Neural crest cell (in vitro differentiated cells): Measurements from ENCODE around the gene RNU4-1. TPM values are rescaled to one million over a fixed set of nuclear protein-coding genes. Genes with fewer than 3 reads are reported as not detected.
"Not testable (repeated sequence)": the region's sequence is repeated elsewhere in the genome, so short reads cannot be mapped to it uniquely, and the experiment has no call there.

Experiments used
- DNase-seq: peaks from one replicate; pipeline ENCODE4 v3.0.0; 2021; ENCODE audit warnings: low read depth, mixed read lengths, low spot score
- H3K27ac Mint-ChIP-seq: one replicate; pipeline ENCODE4 v1.8.0; 2021; ENCODE audit warnings: mild to moderate bottlenecking, mixed read lengths; ENCODE audit not compliant: unreplicated experiment
- H3K27me3 Mint-ChIP-seq: 2 replicates; pipeline ENCODE4 v1.8.0; 2021; ENCODE audit warnings: low read depth, mild to moderate bottlenecking, mixed read lengths
- H3K36me3 Mint-ChIP-seq: 2 replicates; pipeline ENCODE4 v1.8.0; 2021; ENCODE audit warnings: low read depth, mild to moderate bottlenecking, mixed read lengths
- H3K4me1 Mint-ChIP-seq: 2 replicates; pipeline ENCODE4 v1.8.0; 2021; ENCODE audit warnings: mixed read lengths
- H3K4me3 Mint-ChIP-seq: one replicate; pipeline ENCODE4 v1.8.0; 2021; ENCODE audit warnings: mild to moderate bottlenecking, mixed read lengths
- H3K9me3 Mint-ChIP-seq: 2 replicates; pipeline ENCODE4 v1.8.0; 2021; ENCODE audit warnings: mixed read lengths
- total RNA-seq: library from RNA; stranded (reverse); gene quantifications from 2 replicates; pipeline ENCODE4 v1.2.1, GENCODE V29; 2021
- TF ChIP-seq, protein P1 (sequence below): fragments of 200-600 bp; sonication (generic); conservative IDR thresholded peaks from 2 replicates; pipeline ENCODE4 v1.5.0; 2021; ENCODE audit warnings: antibody characterized with exemption, mild to moderate bottlenecking

RNU4-1 gene
- total RNA-seq, 1 donor from 2014 or later: 4,941 TPM

DNA sequence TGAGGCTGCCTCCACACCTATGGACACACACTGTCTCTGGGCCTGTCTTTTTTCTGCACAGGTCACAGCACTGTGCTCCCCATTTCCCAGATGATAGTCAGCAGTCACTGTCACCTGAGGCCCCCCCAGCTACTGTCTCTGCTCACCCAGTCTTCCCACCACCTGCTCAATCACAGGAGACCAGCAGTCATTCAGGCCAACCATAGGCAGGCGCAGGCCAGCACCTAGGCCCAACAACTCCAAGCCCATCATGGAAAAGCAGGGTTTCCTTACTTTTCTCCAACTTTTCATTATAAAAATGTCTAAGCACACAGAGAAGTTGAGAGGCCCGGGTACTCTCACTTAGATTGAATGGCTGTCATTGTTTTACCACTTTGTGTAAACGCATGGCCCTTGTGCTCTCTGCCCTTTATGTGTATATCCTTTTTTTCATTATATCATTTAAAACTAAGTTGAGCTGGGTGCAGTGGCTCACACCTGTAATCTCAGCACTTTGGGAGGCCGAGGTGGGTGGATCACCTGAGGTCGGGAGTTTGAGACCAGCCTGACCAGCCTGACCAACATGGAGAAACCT is 34.6 kb downstream of the RNU4-1 start:
- H3K9me3 Mint-ChIP-seq: no peaks in the 10 kb centered on the region
- no peaks in the 10 kb centered on the region for H3K27me3 Mint-ChIP-seq
- H3K27ac Mint-ChIP-seq: peak overlapping the region; percentile 95
- TF ChIP-seq, protein P1, sequence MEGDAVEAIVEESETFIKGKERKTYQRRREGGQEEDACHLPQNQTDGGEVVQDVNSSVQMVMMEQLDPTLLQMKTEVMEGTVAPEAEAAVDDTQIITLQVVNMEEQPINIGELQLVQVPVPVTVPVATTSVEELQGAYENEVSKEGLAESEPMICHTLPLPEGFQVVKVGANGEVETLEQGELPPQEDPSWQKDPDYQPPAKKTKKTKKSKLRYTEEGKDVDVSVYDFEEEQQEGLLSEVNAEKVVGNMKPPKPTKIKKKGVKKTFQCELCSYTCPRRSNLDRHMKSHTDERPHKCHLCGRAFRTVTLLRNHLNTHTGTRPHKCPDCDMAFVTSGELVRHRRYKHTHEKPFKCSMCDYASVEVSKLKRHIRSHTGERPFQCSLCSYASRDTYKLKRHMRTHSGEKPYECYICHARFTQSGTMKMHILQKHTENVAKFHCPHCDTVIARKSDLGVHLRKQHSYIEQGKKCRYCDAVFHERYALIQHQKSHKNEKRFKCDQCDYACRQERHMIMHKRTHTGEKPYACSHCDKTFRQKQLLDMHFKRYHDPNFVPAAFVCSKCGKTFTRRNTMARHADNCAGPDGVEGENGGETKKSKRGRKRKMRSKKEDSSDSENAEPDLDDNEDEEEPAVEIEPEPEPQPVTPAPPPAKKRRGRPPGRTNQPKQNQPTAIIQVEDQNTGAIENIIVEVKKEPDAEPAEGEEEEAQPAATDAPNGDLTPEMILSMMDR: no peak
- no peak for DNase-seq
- peaks cover 53% of the 10 kb centered on the region for H3K4me1 Mint-ChIP-seq
- no peak overlapping the region for H3K4me3 Mint-ChIP-seq
- H3K36me3 Mint-ChIP-seq: peaks cover 2% of the 10 kb centered on the region

DNA sequence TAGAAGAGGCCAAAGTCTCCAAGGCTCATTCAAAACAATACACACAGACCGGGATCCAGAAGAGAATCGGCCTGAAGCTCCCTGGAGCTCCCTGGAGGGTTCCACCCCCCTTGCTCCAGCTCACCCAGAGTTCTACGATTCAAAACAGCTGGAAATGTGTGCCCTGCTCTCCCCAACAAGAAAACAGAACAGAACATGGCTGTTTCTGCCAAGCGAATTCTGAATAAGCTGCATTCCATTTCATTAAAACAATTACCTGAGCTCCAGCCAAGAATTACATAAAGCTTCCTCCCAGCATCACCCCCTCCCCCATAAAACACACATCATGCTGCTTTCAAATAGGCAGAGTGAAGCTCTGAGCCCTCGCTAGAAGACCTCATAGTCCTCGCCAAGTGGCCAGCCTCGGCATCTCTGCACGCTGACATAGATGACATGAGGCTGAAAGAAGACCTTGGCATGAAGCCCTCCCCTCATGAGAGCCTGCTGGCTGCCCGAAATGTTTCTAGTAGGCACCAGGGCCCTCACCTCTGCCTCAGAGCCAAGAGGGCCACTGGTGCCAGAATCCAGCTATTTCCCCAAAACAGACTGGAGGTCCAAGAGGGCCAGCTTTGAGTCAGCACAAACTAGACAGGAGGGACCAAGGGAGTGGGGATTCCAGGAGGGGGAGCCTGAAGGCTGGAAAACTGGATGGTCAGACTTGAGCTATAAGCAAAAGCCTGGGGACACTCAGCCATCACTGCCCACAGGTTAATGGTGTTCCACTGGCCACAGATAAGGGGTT is 35.8 kb downstream of the RNU4-1 start:
- TF ChIP-seq, protein P1: no peak
- Mint-ChIP-seq H3K27me3 (no peaks in the 10 kb centered on the region), H3K36me3 (peaks cover 2% of the 10 kb centered on the region), H3K27ac (peak overlapping the region; percentile 9), H3K4me1 (peaks cover 42% of the 10 kb centered on the region), H3K9me3 (no peaks in the 10 kb centered on the region), H3K4me3 (no peak overlapping the region)
- no peak for DNase-seq

DNA sequence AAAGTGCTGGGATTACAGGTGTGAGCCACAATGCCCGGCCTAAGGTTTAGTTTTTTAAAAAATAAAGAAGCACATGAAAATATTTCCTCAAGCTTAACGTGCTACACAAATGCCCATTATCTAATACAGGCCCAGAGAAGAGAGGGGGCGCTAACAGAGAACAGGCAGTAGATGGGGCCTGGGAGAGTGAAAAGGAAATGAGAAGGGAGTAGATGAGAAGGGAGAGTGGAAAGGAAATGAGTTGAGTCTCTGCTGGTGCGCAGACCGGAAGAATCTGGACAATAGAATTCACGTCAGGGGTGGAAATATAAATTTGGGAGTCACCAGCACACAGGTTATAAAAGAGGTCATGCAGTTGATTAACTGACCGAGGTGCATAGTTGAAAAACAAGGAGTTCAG is 38.2 kb downstream of the RNU4-1 start:
- Mint-ChIP-seq H3K36me3 (peaks cover 2% of the 10 kb centered on the region), H3K4me1 (peaks cover 26% of the 10 kb centered on the region), H3K9me3 (no peaks in the 10 kb centered on the region), H3K27me3 (no peaks in the 10 kb centered on the region), H3K4me3 (no peak overlapping the region), H3K27ac (no peak overlapping the region)
- DNase-seq: no peak
- TF ChIP-seq, protein P1: no peak

DNA sequence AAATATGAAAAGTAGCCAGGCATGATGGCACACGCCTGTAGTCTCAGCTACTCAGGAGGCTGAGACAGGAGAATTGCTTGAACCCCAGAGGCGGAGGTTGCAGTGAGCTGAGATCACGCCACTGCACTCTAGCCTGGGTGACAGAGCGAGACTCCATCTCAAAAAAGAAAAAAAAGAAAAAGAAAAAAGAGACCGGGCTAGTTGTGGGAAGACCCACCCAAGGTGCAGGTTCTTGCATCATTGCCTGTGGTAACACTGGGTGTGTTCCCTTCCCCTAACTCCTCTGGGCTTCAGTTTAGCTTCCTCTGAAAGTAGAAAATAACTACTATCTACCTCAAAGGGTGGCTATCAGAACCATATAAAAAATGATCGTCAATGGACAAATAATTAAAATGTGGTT is 39.7 kb downstream of the RNU4-1 start:
- H3K27me3 Mint-ChIP-seq, H3K36me3 Mint-ChIP-seq, H3K4me3 Mint-ChIP-seq, H3K9me3 Mint-ChIP-seq, DNase-seq, H3K27ac Mint-ChIP-seq: not testable (repeated sequence)
- peaks cover 23% of the 10 kb centered on the region for H3K4me1 Mint-ChIP-seq

DNA sequence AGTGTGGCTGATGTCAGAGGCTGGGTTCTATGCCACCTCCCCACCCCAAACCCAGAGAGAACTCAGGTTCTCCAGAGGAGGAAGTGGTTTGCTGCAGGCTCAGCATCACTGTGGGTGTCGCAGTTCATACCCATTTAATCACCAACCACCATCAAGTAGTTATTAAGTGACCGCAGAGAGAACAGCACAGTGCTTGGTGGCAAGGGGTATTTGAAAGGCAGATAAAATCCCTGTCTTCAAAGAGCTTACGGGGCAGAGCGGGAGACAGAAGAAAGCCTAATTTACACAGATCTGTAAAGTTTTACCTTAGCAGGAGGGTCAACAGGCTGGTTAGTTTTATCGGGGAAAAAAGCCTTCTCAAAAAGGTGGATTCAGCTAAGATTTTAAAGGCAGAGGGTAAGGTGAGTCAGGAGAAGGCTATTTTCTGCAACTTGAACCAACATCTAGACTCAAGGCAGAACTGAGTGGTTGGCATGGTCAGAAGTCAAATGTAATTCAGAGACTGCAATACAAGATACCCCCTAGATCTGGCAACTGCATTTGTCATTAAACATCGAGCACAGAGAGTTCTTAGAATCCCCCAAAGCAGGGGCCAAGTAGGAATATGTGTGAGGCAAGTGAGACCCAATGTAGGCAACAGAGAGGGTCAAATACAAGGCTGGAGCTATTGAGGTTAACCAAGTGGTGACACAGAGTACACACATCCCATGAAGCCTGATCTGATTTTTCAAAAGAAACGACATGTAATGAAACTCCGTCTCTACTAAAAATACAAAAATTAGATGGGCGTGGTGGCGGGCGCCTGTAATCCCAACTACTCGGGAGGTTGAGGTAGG is 40.7 kb downstream of the RNU4-1 start:
- DNase-seq: no peak
- Mint-ChIP-seq H3K9me3 (no peaks in the 10 kb centered on the region), H3K36me3 (peaks cover 2% of the 10 kb centered on the region), H3K4me1 (peaks cover 21% of the 10 kb centered on the region), H3K27me3 (no peaks in the 10 kb centered on the region), H3K27ac (no peak overlapping the region), H3K4me3 (no peak overlapping the region)
- TF ChIP-seq, protein P1: no peak

DNA sequence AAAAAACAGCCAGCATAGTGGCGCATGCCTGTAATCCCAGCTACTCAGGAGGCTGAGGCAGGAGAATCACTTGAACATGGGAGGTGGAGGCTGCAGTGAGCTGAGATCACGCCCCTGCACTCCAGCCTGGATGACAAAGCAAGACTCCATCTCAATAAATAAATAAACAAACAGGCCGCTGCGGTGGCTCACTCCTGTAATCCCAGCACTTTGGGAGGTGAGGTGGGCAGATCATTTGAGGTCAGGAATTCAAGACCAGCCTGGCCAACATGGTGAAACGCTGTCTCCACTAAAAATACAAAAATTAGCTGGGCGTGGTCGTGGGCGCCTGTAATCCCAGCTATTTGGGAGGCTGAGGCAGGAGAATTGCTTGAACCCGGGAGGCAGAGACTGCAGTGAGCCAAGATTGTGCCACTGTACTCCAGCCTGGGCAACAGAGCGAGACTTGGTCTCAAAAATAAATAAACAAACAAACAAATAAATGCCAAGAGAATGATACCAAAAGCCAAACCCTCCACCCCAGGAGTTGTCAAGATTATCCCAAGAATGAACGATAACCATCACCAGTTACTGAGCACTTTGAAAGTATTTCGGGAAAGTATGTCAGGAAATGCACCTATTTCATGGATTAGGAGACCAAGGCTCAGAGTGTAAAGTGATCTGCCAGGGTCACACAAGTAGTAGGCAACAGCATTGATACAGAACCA is 41.5 kb downstream of the RNU4-1 start:
- DNase-seq, H3K27ac Mint-ChIP-seq, H3K9me3 Mint-ChIP-seq, H3K4me3 Mint-ChIP-seq, H3K27me3 Mint-ChIP-seq, H3K36me3 Mint-ChIP-seq: not testable (repeated sequence)
- H3K4me1 Mint-ChIP-seq: peaks cover 17% of the 10 kb centered on the region
